Caco-2 (cell line): ENCODE results near the gene TRMT112. TPM values are rescaled to one million over a fixed set of nuclear protein-coding genes. Genes with fewer than 3 reads are reported as not detected.
A peak's percentile ranks its signal among the peaks of the same experiment; 100 is the strongest.

Source experiments
- BruUV-seq: library from RNA; stranded (reverse); fragments of 400-500 nt; replicated peaks from 2 replicates; lab custom pipeline; 2021; lab: Mats Ljungman, UMichigan
- CTCF ChIA-PET: fragments of 300-600 bp; sonication (Branson Sonifier 250); formaldehyde crosslinking; loops from one replicate; lab custom pipeline; 2022; ENCODE audit warnings: antibody characterized with exemption; lab: Charles Lee
- POLR2A ChIA-PET: fragments of 300-600 bp; sonication (Branson Sonifier 250); formaldehyde crosslinking; loops from one replicate; lab custom pipeline; 2022; ENCODE audit warnings: antibody characterized with exemption; lab: Charles Lee
- DNase-seq, 2 experiments: peaks; one replicate each; pipeline versions ENCODE4 v3.0.0 to v3.0.0-alpha.2; 2020 to 2022
- H3K27me3 ChIP-seq: replicated peaks from 2 replicates; pipeline ENCODE4 v1.6.0; 2011; ENCODE audit warnings: low read length; ENCODE audit not compliant: control insufficient read depth, insufficient read depth
- H3K36me3 ChIP-seq: 2 replicates; pipeline ENCODE4 v1.5.1; 2011; ENCODE audit warnings: low read length; ENCODE audit not compliant: control insufficient read depth, insufficient read depth
- H3K4me1 ChIP-seq: fragments of 250-450 bp; sonication (Bioruptor Pico); 2 replicates; pipeline ENCODE4 v1.5.1; 2020; ENCODE audit warnings: mild to moderate bottlenecking
- H3K4me3 ChIP-seq: 2 replicates; pipeline ENCODE4 v1.5.1; 2011; ENCODE audit warnings: low read depth, mild to moderate bottlenecking, control low read depth, low read length
- H3K9me3 ChIP-seq: fragments of 250-450 bp; sonication (Bioruptor Pico); 2 replicates; pipeline ENCODE4 v1.5.1; 2020; ENCODE audit warnings: mild to moderate bottlenecking, moderate library complexity
- H3K27ac Mint-ChIP-seq: one replicate; pipeline ENCODE4 v1.8.0; 2022; ENCODE audit warnings: mixed read lengths; ENCODE audit not compliant: unreplicated experiment
- H3K27me3 Mint-ChIP-seq: one replicate; pipeline ENCODE4 v1.8.0; 2022; ENCODE audit warnings: mixed read lengths; ENCODE audit not compliant: insufficient read depth, unreplicated experiment
- H3K36me3 Mint-ChIP-seq: one replicate; pipeline ENCODE4 v1.8.0; 2022; ENCODE audit warnings: mild to moderate bottlenecking, mixed read lengths; ENCODE audit not compliant: insufficient read depth, unreplicated experiment
- H3K4me1 Mint-ChIP-seq: one replicate; pipeline ENCODE4 v1.8.0; 2022; ENCODE audit warnings: low read depth, mixed read lengths; ENCODE audit not compliant: unreplicated experiment
- H3K4me3 Mint-ChIP-seq: one replicate; pipeline ENCODE4 v1.8.0; 2022; ENCODE audit warnings: mild to moderate bottlenecking, moderate library complexity, mixed read lengths; ENCODE audit not compliant: unreplicated experiment
- H3K9me3 Mint-ChIP-seq: one replicate; pipeline ENCODE4 v1.8.0; 2022; ENCODE audit warnings: mixed read lengths; ENCODE audit not compliant: unreplicated experiment
- CTCF ChIP-seq, 2 experiments: fragments of 200-600 bp in 1 of 2; IDR thresholded peaks; 1 replicate in 1 of 2; 2 replicates in 1 of 2; pipeline versions ENCODE4 v1.5.1 to v1.8.0; 2011 to 2022; ENCODE audit warnings: antibody characterized with exemption in 1 of 2, control low read depth in 1 of 2, inconsistent platforms in 1 of 2, low read depth in 1 of 2, low read length in 1 of 2, mild to moderate bottlenecking in 1 of 2, moderate library complexity in 1 of 2; ENCODE audit not compliant: insufficient read depth in 1 of 2, severe bottlenecking in 1 of 2, unreplicated experiment in 1 of 2
- intact Hi-C: fragments of 100-400 bp; cut with micrococcal nuclease; formaldehyde crosslinking; loops from one replicate; pipeline ENCODE4 v1.10.0; 2022; ENCODE audit not compliant: unreplicated experiment
- total RNA-seq: library from RNA; stranded (reverse); gene quantifications from 2 replicates; pipeline ENCODE4 v1.2.3, GENCODE V29; 2022

Gene TRMT112
- total RNA-seq, 1 experiment from 2014 or later, result 246 TPM

- Mint-ChIP-seq H3K36me3 (peaks cover 23% of the 10 kb centered on the region), H3K27ac (no peak overlapping the region), H3K9me3 (no peaks in the 10 kb centered on the region), H3K4me1 (peaks cover 14% of the 10 kb centered on the region), H3K27me3 (no peaks in the 10 kb centered on the region), H3K4me3 (peak overlapping the region; percentile 82)
- DNase-seq, result no peak
- ChIA-PET POLR2A (no interaction called here), CTCF (interaction anchor here (2.8 kb wide), 1 partner anchor 13 kb away, joined by 15 read pairs; no protein-coding TSS in a partner anchor)
- no peak overlapping the region for H3K4me3 ChIP-seq
- no peak for TF ChIP-seq CTCF (IDR thresholded peaks at IDR 0.05; ENCODE audit: insufficient read depth in 1 of 2, low read depth in 1 of 2, low read length in 1 of 2, severe bottlenecking in 1 of 2, unreplicated experiment in 1 of 2)
- no TSS peak for BruUV-seq
- H3K36me3 ChIP-seq, result no peaks in the 10 kb centered on the region; the same call in none of the 2 replicates
- H3K4me1 ChIP-seq, result peaks cover 5% of the 10 kb centered on the region
- H3K9me3 ChIP-seq, result no peaks in the 10 kb centered on the region
- intact Hi-C loops, result no loop called here
- no peaks in the 10 kb centered on the region for H3K27me3 ChIP-seq
Measured at GRCh38 chr11:64283092-64283491, 34.3 kb downstream of the TRMT112 start.

- BruUV-seq, result no TSS peak
- no peak for TF ChIP-seq CTCF (IDR thresholded peaks at IDR 0.05; ENCODE audit: insufficient read depth in 1 of 2, low read depth in 1 of 2, low read length in 1 of 2, severe bottlenecking in 1 of 2, unreplicated experiment in 1 of 2)
- no peak overlapping the region for H3K27ac Mint-ChIP-seq
- no peaks in the 10 kb centered on the region for H3K27me3 ChIP-seq
- no peak overlapping the region for H3K4me3 ChIP-seq
- intact Hi-C loops, result no loop called here
- H3K4me1 ChIP-seq, result peaks cover 5% of the 10 kb centered on the region
- peaks cover 22% of the 10 kb centered on the region for H3K36me3 Mint-ChIP-seq
- ChIA-PET CTCF (interaction anchor here (0.6 to 0.7 kb wide), 2 partner anchors 11 to 119 kb away, joined by 3 read pairs; no protein-coding TSS in a partner anchor), POLR2A (no interaction called here)
- no peak for DNase-seq
- no peaks in the 10 kb centered on the region; the same call in none of the 2 replicates for H3K36me3 ChIP-seq
- no peak overlapping the region for H3K4me3 Mint-ChIP-seq
- H3K9me3 Mint-ChIP-seq, result no peaks in the 10 kb centered on the region
- H3K27me3 Mint-ChIP-seq, result no peaks in the 10 kb centered on the region
- no peaks in the 10 kb centered on the region for H3K9me3 ChIP-seq
- peaks cover 14% of the 10 kb centered on the region for H3K4me1 Mint-ChIP-seq
Measured at GRCh38 chr11:64281957-64282770, 35.2 kb downstream of the TRMT112 start.

GRCh38 chr11:64278576-64279190 is 38.7 kb downstream of the TRMT112 start:
- peaks cover 21% of the 10 kb centered on the region for H3K36me3 Mint-ChIP-seq
- POLR2A ChIA-PET, result no interaction called here
- CTCF ChIA-PET, result interaction anchor here (1.0 to 1.3 kb wide), 2 partner anchors 8 to 22 kb away, joined by 4 read pairs; no protein-coding TSS in a partner anchor

More at GRCh38 chr11:64278576-64279190, 38.7 kb downstream of the TRMT112 start:
- H3K27ac Mint-ChIP-seq, result no peak overlapping the region
- H3K27me3 Mint-ChIP-seq, result no peaks in the 10 kb centered on the region
- Histone ChIP-seq H3K9me3 (no peaks in the 10 kb centered on the region), H3K36me3 (peaks cover 2% of the 10 kb centered on the region), H3K27me3 (no peaks in the 10 kb centered on the region), H3K4me1 (no peaks in the 10 kb centered on the region), H3K4me3 (no peak overlapping the region)
- no peak for DNase-seq
- peaks cover 4% of the 10 kb centered on the region for H3K4me1 Mint-ChIP-seq
- intact Hi-C loops, result no loop called here
- no peak for TF ChIP-seq CTCF (IDR thresholded peaks at IDR 0.05; ENCODE audit: insufficient read depth in 1 of 2, low read depth in 1 of 2, low read length in 1 of 2, severe bottlenecking in 1 of 2, unreplicated experiment in 1 of 2)
- BruUV-seq, result no TSS peak
- no peak overlapping the region for H3K4me3 Mint-ChIP-seq
- no peaks in the 10 kb centered on the region for H3K9me3 Mint-ChIP-seq
